Tibial nerve (tissue), 4 donors: ENCODE measurements around the gene SIRPD.

Experiments
- CTCF ChIP-seq, 5 experiments: fragments of 200-600 bp in 3 of 5; fragments of 450-650 bp in 2 of 5; sonication (generic) in 3 of 5; IDR thresholded peaks; one replicate each; pipeline ENCODE4 v1.5.1; 2016 to 2019; ENCODE audit warnings: antibody characterized with exemption in 5 of 5, mild to moderate bottlenecking in 3 of 5, moderate library complexity in 2 of 5
- EP300 ChIP-seq, 2 donors: sonication (generic); formaldehyde crosslinking; IDR thresholded peaks; one replicate each; pipeline ENCODE4 v1.6.1; 2017; ENCODE audit warnings: antibody characterized with exemption in 2 of 2, mild to moderate bottlenecking in 1 of 2
- POLR2A ChIP-seq, 2 donors: fragments of 450-650 bp; IDR thresholded peaks; one replicate each; pipeline ENCODE4 v1.6.1; 2017; ENCODE audit warnings: antibody characterized with exemption in 2 of 2, mild to moderate bottlenecking in 2 of 2, moderate library complexity in 2 of 2

- TF ChIP-seq POLR2A (IDR thresholded peaks at IDR 0.05), result no peak
- no peak for TF ChIP-seq CTCF (IDR thresholded peaks at IDR 0.05)
- no peak for TF ChIP-seq EP300 (IDR thresholded peaks at IDR 0.05)
These were observed 48.9 kb downstream of the SIRPD start for GRCh38 chr20:1508574-1508973.
